H9 (cell line): Measurements from ENCODE around the gene FFAR1. TPM values are rescaled to one million over a fixed set of nuclear protein-coding genes. Genes with fewer than 3 reads are reported as not detected.

ENCODE experiments used
- DNase-seq: peaks from one replicate; pipeline ENCODE4 v3.0.0-alpha.2; 2017
- H2AFZ ChIP-seq: one replicate; pipeline ENCODE4 v1.6.1; 2013; ENCODE audit warnings: mild to moderate bottlenecking, low read length, control low read depth, moderate library complexity
- H2AK5ac ChIP-seq: 2 replicates; pipeline ENCODE4 v1.6.1; 2013; ENCODE audit warnings: low read length, control low read depth, mixed read lengths; ENCODE audit not compliant: insufficient read length
- H2BK120ac ChIP-seq: one replicate; pipeline ENCODE4 v1.6.1; 2013; ENCODE audit warnings: low read depth, mild to moderate bottlenecking, low read length, control low read depth, inconsistent platforms; ENCODE audit not compliant: poor library complexity, severe bottlenecking
- H2BK12ac ChIP-seq: 2 replicates; pipeline ENCODE4 v1.6.1; 2013; ENCODE audit warnings: low read length, control low read depth, mixed read lengths, low read depth; ENCODE audit not compliant: insufficient read length
- H2BK15ac ChIP-seq: 2 replicates; pipeline ENCODE4 v1.6.1; 2013; ENCODE audit warnings: low read depth, low read length, control low read depth
- H2BK20ac ChIP-seq: one replicate; pipeline ENCODE4 v1.6.1; 2013; ENCODE audit warnings: low read depth, mild to moderate bottlenecking, low read length, control low read depth, inconsistent platforms; ENCODE audit not compliant: poor library complexity, severe bottlenecking
- H2BK5ac ChIP-seq: 2 replicates; pipeline ENCODE4 v1.6.1; 2013; ENCODE audit warnings: low read length, control low read depth, mixed read lengths; ENCODE audit not compliant: insufficient read length
- H3K14ac ChIP-seq: 2 replicates; pipeline ENCODE4 v1.6.1; 2013; ENCODE audit warnings: low read length, control low read depth; ENCODE audit not compliant: insufficient read depth
- H3K18ac ChIP-seq: 2 replicates; pipeline ENCODE4 v1.6.1; 2013; ENCODE audit warnings: low read depth, mild to moderate bottlenecking, mixed read lengths, low read length, control low read depth; ENCODE audit not compliant: insufficient read length
- H3K23ac ChIP-seq: 2 replicates; pipeline ENCODE4 v1.6.1; 2013; ENCODE audit warnings: low read length, control low read depth, mixed read lengths, low read depth; ENCODE audit not compliant: insufficient read length
- H3K23me2 ChIP-seq: 2 replicates; pipeline ENCODE4 v1.6.1; 2013; ENCODE audit warnings: low read depth, mild to moderate bottlenecking, mixed read lengths, low read length, control low read depth; ENCODE audit not compliant: insufficient read length, poor library complexity, severe bottlenecking
- H3K27ac ChIP-seq: 2 replicates; pipeline ENCODE4 v1.5.1; 2013; ENCODE audit warnings: low read length, control low read depth, mixed read lengths, low read depth; ENCODE audit not compliant: insufficient read length
- H3K27me3 ChIP-seq: 2 replicates; pipeline ENCODE4 v1.6.1; 2013; ENCODE audit warnings: low read length, control low read depth, inconsistent platforms; ENCODE audit not compliant: insufficient read depth
- H3K4ac ChIP-seq: 2 replicates; pipeline ENCODE4 v1.6.1; 2013; ENCODE audit warnings: low read depth, mild to moderate bottlenecking, control low read depth, inconsistent platforms, low read length, moderate library complexity
- H3K4me1 ChIP-seq: 2 replicates; pipeline ENCODE4 v1.6.1; 2013; ENCODE audit warnings: low read length, control low read depth, inconsistent platforms; ENCODE audit not compliant: insufficient read depth
- H3K4me2 ChIP-seq: 2 replicates; pipeline ENCODE4 v1.6.1; 2013; ENCODE audit warnings: low read length, control low read depth, mixed read lengths; ENCODE audit not compliant: insufficient read length, insufficient read depth
- H3K56ac ChIP-seq: 2 replicates; pipeline ENCODE4 v1.6.1; 2013; ENCODE audit warnings: low read depth, mild to moderate bottlenecking, mixed read lengths, low read length, control low read depth; ENCODE audit not compliant: insufficient read length
- H3K79me1 ChIP-seq: 2 replicates; pipeline ENCODE4 v1.6.1; 2013; ENCODE audit warnings: low read depth, mild to moderate bottlenecking, moderate library complexity, low read length, control low read depth, inconsistent platforms; ENCODE audit not compliant: insufficient read depth, poor library complexity, severe bottlenecking
- H3K79me2 ChIP-seq: 2 replicates; pipeline ENCODE4 v1.6.1; 2013; ENCODE audit warnings: low read length, control low read depth, inconsistent platforms; ENCODE audit not compliant: insufficient read depth
- H3K9ac ChIP-seq: 2 replicates; pipeline ENCODE4 v1.6.1; 2013; ENCODE audit warnings: low read length, control low read depth, mixed read lengths; ENCODE audit not compliant: insufficient read length; ENCODE audit errors: extremely low read depth
- H3K9me3 ChIP-seq: one replicate; pipeline ENCODE4 v1.6.1; 2013; ENCODE audit warnings: low read depth, low read length, inconsistent platforms; ENCODE audit not compliant: control insufficient read depth
- H3T11ph ChIP-seq: one replicate; pipeline ENCODE4 v1.6.1; 2013; ENCODE audit warnings: mild to moderate bottlenecking, low read length, control low read depth, inconsistent platforms
- H4K20me1 ChIP-seq: one replicate; pipeline ENCODE4 v1.6.1; 2013; ENCODE audit not compliant: control insufficient read depth, insufficient read length, insufficient read depth
- H4K5ac ChIP-seq: 2 replicates; pipeline ENCODE4 v1.6.1; 2013; ENCODE audit warnings: low read depth, mild to moderate bottlenecking, mixed read lengths, low read length, control low read depth; ENCODE audit not compliant: insufficient read length
- H4K8ac ChIP-seq: replicated peaks from 2 replicates; pipeline ENCODE4 v1.6.1; 2013; ENCODE audit warnings: low read length, control low read depth, mixed read lengths, low read depth; ENCODE audit not compliant: insufficient read length
- H4K91ac ChIP-seq: 2 replicates; pipeline ENCODE4 v1.6.1; 2013; ENCODE audit warnings: low read depth, mild to moderate bottlenecking, moderate library complexity, mixed read lengths, low read length, control low read depth; ENCODE audit not compliant: insufficient read length
- H3K27ac Mint-ChIP-seq, 3 experiments: 2 replicates in 2 of 3; 3 replicates in 1 of 3; pipeline ENCODE4 v1.8.0; 2020 to 2021; ENCODE audit warnings: mixed read lengths in 3 of 3, mild to moderate bottlenecking in 1 of 3, moderate library complexity in 1 of 3
- H3K27me3 Mint-ChIP-seq: 2 replicates; pipeline ENCODE4 v1.8.0; 2021; ENCODE audit warnings: low read depth, mild to moderate bottlenecking, moderate library complexity, mixed read lengths
- H3K36me3 Mint-ChIP-seq, 3 experiments: 2 replicates in 2 of 3; 3 replicates in 1 of 3; pipeline ENCODE4 v1.8.0; 2020 to 2021; ENCODE audit warnings: low read depth in 3 of 3, mixed read lengths in 3 of 3; ENCODE audit not compliant: insufficient read depth in 1 of 3
- H3K4me1 Mint-ChIP-seq, 2 experiments: 2 replicates each; pipeline ENCODE4 v1.8.0; 2020; ENCODE audit warnings: mixed read lengths in 2 of 2
- H3K4me3 Mint-ChIP-seq, 2 experiments: 2 replicates in 1 of 2; 3 replicates in 1 of 2; pipeline ENCODE4 v1.8.0; 2020 to 2021; ENCODE audit warnings: mild to moderate bottlenecking in 2 of 2, mixed read lengths in 2 of 2, moderate library complexity in 1 of 2
- H3K9me3 Mint-ChIP-seq, 2 experiments: 2 replicates in 1 of 2; 3 replicates in 1 of 2; pipeline ENCODE4 v1.8.0; 2020; ENCODE audit warnings: mild to moderate bottlenecking in 2 of 2, mixed read lengths in 2 of 2, moderate library complexity in 1 of 2
- CTCF ChIP-seq: fragments of 200-600 bp; sonication (generic); conservative IDR thresholded peaks from 3 replicates; pipeline ENCODE4 v1.8.0; 2021; ENCODE audit warnings: antibody characterized with exemption, mild to moderate bottlenecking
- WGBS: extraction: QIAGEN DNeasy Blood & Tissue Kit; methylation state at CpG from one replicate; pipeline ENCODE4 v1.1.7; 2013; ENCODE audit warnings: missing lambda C conversion rate, low lambda C conversion rate, mixed read lengths; ENCODE audit not compliant: insufficient read length; ENCODE audit errors: extremely low coverage; 5-methylcytosine and 5-hydroxymethylcytosine counted together
- total RNA-seq: library from RNA; stranded (reverse); gene quantifications from 2 replicates; pipeline ENCODE4 v1.2.1, GENCODE V29; 2021

Gene FFAR1
- total RNA-seq, 1 experiment from 2014 or later: not detected

- Histone ChIP-seq H3K23me2 (no peaks in the 10 kb centered on the region), H3K79me2 (no peaks in the 10 kb centered on the region), H3K14ac (no peak overlapping the region; the same call in 1 of the 2 replicates), H3K9ac (no peak overlapping the region), H2AK5ac (no peak overlapping the region), H4K20me1 (no peaks in the 10 kb centered on the region), H3K18ac (no peak overlapping the region), H2BK15ac (no peak overlapping the region), H3T11ph (no peak overlapping the region), H2AFZ (no peak overlapping the region), H3K9me3 (no peaks in the 10 kb centered on the region), H4K5ac (no peak overlapping the region), H3K23ac (no peak overlapping the region), H2BK120ac (no peak overlapping the region), H3K4me2 (no peak overlapping the region), H3K27ac (no peak overlapping the region), H3K4me1 (no peaks in the 10 kb centered on the region), H2BK20ac (no peak overlapping the region), H4K91ac (no peak overlapping the region), H4K8ac (no peak overlapping the region), H3K27me3 (no peaks in the 10 kb centered on the region), H3K4ac (no peak overlapping the region), H2BK5ac (no peak overlapping the region), H3K56ac (no peak overlapping the region), H3K79me1 (no peaks in the 10 kb centered on the region), H2BK12ac (no peak overlapping the region)
- no peaks in the 10 kb centered on the region for H3K9me3 Mint-ChIP-seq
- no peak for DNase-seq
- no peaks in the 10 kb centered on the region; a peak in 1 of 4 replicates for H3K4me1 Mint-ChIP-seq
- H3K27me3 Mint-ChIP-seq: no peaks in the 10 kb centered on the region; the same call in 1 of the 2 replicates
- no peak overlapping the region; a peak in 1 of 7 replicates for H3K27ac Mint-ChIP-seq
- H3K4me3 Mint-ChIP-seq: no peak overlapping the region
- H3K36me3 Mint-ChIP-seq: peaks cover 0 to 2% (median 0%) of the 10 kb centered on the region in 3 experiments; a peak in 1 of 7 replicates
- no peak for TF ChIP-seq CTCF
- WGBS: no CpG with 5 or more reads among the region's 21 CpGs
Measured at GRCh38 chr19:35311901-35312665, 35.6 kb upstream of the FFAR1 start.
